Stimulated activated CD8-positive, alpha-beta memory T cell treated with anti-CD3 and anti-CD28 coated beads, Interleukin-4, amount 100 ng/mL, for 1 hour (primary cell): ENCODE data around the gene RAD50.
"Not testable (repeated sequence)": the region's sequence is repeated elsewhere in the genome, so short reads cannot be mapped to it uniquely, and the experiment has no call there.

Experiments
- DNase-seq, 2 donors: peaks; one replicate each; pipeline ENCODE4 v3.0.0-alpha.2; 2020; ENCODE audit warnings: low read depth in 2 of 2, low spot score in 1 of 2

RAD50 gene

GRCh38 chr5:132629230-132629944 is 72.6 kb downstream of the RAD50 start:
- DNase-seq, result no peak

- not testable (repeated sequence) for DNase-seq
Observed at GRCh38 chr5:132633587-132633986, 76.8 kb downstream of the RAD50 start.

- DNase-seq, result no peak
Observed at GRCh38 chr5:132635873-132636272, 79.1 kb downstream of the RAD50 start.

- no peak for DNase-seq
Observed at GRCh38 chr5:132637241-132637640, 80.5 kb downstream of the RAD50 start.

- no peak for DNase-seq
Observed at GRCh38 chr5:132639706-132640130, 82.9 kb downstream of the RAD50 start.

- no peak for DNase-seq
Observed at GRCh38 chr5:132640613-132641012, 83.8 kb downstream of the RAD50 start.

GRCh38 chr5:132641241-132641723 is 84.5 kb downstream of the RAD50 start:
- DNase-seq, result no peak

GRCh38 chr5:132641841-132642240 is 85.1 kb downstream of the RAD50 start:
- no peak for DNase-seq

GRCh38 chr5:132644177-132644576 is 87.4 kb downstream of the RAD50 start:
- no peak for DNase-seq

GRCh38 chr5:132646583-132647266 is 89.9 kb downstream of the RAD50 start:
- DNase-seq, result no peak

- DNase-seq, result no peak
Observed at GRCh38 chr5:132647473-132647872, 90.7 kb downstream of the RAD50 start.

- DNase-seq, result no peak
Observed at GRCh38 chr5:132648355-132648754, 91.6 kb downstream of the RAD50 start.

- no peak for DNase-seq
Observed at GRCh38 chr5:132651838-132652469, 95.2 kb downstream of the RAD50 start.

GRCh38 chr5:132653716-132654115 is 96.9 kb downstream of the RAD50 start:
- no peak for DNase-seq

GRCh38 chr5:132655821-132656773 is 99.3 kb downstream of the RAD50 start:
- no peak for DNase-seq

- no peak for DNase-seq
Observed at GRCh38 chr5:132656774-132657355, 100.1 kb downstream of the RAD50 start.

- no peak for DNase-seq
Observed at GRCh38 chr5:132657676-132658380, 101.1 kb downstream of the RAD50 start, which contains the start of gene IL13. TSS of gene IL13 (plus strand) at chr5:132658173. CDS start at chr5:132658187, 14 bp downstream.

- no peak for DNase-seq
Observed at GRCh38 chr5:132658381-132659302, 101.9 kb downstream of the RAD50 start.
